ENCODE results near the gene BSG.

Gene BSG

DNA sequence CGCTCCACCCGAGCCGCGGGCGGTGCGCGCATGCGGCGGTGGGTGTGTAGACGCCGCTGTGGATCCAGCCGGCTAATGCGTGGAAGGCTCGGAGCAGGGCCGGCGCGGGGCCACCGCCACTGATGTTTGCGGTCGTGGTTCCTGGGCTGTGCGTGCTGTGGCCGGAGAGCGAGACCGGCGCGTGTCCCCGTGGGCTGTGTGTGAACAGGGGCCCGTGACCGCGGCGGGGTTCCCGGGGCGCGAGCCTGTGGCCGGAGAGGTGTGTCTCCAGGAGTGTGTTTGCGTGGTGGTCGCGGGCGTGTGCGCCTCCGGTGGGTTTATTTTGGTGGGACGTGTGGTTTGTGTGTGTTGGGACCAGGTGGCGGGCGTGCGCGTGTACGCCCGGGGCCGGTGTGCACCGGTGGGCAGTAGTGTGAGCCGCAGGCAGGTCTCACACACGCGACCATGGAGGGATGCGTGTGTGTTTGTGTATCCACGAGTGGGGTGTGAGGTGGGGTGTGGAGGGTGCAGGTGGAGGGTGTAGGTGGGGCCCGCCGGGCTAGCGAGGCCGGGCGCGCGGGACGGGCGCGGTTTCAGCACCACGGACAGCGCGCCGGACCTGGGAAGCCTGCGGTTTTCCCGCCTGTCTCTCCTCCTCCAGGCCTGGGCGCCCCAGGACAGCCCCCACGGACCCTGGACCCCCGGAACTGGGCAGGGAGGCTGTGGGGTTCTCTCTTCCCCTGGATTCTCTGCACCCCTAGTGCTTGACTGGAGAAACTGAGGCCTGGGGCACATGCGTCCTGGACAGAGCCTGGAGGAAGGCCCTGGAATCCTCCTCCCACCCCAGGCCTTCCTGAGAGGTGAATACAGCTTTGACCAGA lies 18.9 kb downstream of the BSG start:
- no CpG with 5 or more reads among the region's 75 CpGs for WGBS (ENCODE audit: extremely low coverage, insufficient coverage, insufficient read length)
- H3K4me1 ChIP-seq (ENCODE audit: control insufficient read depth in 1 of 2, insufficient read depth in 2 of 2, low read length in 2 of 2) = peaks cover 0 to 2% of the 10 kb centered on the region in 2 experiments
- H4K8ac ChIP-seq (ENCODE audit: low read depth, low read length) = no peak overlapping the region
- H2BK120ac ChIP-seq (ENCODE audit: insufficient read depth, low read length, poor library complexity) = no peak overlapping the region
- no peak overlapping the region for H3K27ac ChIP-seq (ENCODE audit: low read depth, low read length)
- H3K79me1 ChIP-seq (ENCODE audit: low read length) = no peaks in the 10 kb centered on the region
- peaks cover 9% of the 10 kb centered on the region for H3K9me3 ChIP-seq (ENCODE audit: insufficient read depth, low read depth, low read length)
- H3K14ac ChIP-seq (ENCODE audit: low read length) = no peak overlapping the region
- no peak overlapping the region for H2BK5ac ChIP-seq (ENCODE audit: low read depth, low read length, poor library complexity)
- no peak overlapping the region for H3K23ac ChIP-seq (ENCODE audit: low read length)
- no peak overlapping the region for H3K9ac ChIP-seq (ENCODE audit: low read length)
- no peak overlapping the region for H2AFZ ChIP-seq (ENCODE audit: insufficient read depth, low read length, poor library complexity)
- H2BK12ac ChIP-seq (ENCODE audit: low read length) = no peak overlapping the region
- no peaks in the 10 kb centered on the region for H3K36me3 ChIP-seq (ENCODE audit: control insufficient read depth in 1 of 2, insufficient read depth in 2 of 2, low read length in 2 of 2)
- H3K79me2 ChIP-seq (ENCODE audit: control insufficient read depth, insufficient read depth, low read length, poor library complexity) = no peaks in the 10 kb centered on the region
- no peak overlapping the region for H2AK5ac ChIP-seq (ENCODE audit: low read length)
- no peak overlapping the region for H4K12ac ChIP-seq (ENCODE audit: low read depth, low read length)
- no peak overlapping the region for H3K4ac ChIP-seq (ENCODE audit: low read depth, low read length)
- peak in 1 of 2 donors; percentile 58 for DNase-seq
- H3K4me3 ChIP-seq (ENCODE audit: low read depth, low read length) = no peak overlapping the region
- peaks cover 29% of the 10 kb centered on the region for H3K27me3 ChIP-seq (ENCODE audit: insufficient read depth, low read length)
- H3K4me2 ChIP-seq (ENCODE audit: low read length) = no peak overlapping the region
- H4K91ac ChIP-seq (ENCODE audit: low read depth, low read length) = no peak overlapping the region
- H3K18ac ChIP-seq (ENCODE audit: low read length) = no peak overlapping the region

DNA sequence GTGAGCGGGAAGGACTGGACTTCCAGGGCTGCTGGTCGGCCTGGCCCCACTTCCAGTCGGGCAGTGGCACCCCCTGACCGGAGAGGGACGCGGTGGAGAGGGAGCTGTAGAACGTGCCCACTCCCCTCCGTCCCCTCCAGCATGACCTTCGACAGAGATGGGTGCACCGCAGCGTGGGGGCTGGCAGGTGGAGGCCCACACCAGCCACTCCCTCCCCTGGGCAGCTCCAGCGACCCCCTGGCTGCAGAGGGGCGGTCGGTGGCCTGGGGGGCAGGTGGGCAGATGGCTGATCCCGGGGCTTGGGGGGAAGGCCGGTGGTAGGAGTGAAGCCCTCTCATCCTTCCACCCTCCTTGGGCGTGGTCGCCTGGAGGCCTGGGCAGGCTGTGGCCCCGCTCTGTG lies 19.7 kb downstream of the BSG start:
- no peaks in the 10 kb centered on the region for H3K79me1 ChIP-seq (ENCODE audit: low read length)
- no CpG with 5 or more reads among the region's 19 CpGs for WGBS (ENCODE audit: extremely low coverage, insufficient coverage, insufficient read length)
- H3K18ac ChIP-seq (ENCODE audit: low read length) = no peak overlapping the region
- H3K79me2 ChIP-seq (ENCODE audit: control insufficient read depth, insufficient read depth, low read length, poor library complexity) = no peaks in the 10 kb centered on the region
- no peak overlapping the region for H2AK5ac ChIP-seq (ENCODE audit: low read length)
- peaks cover 9% of the 10 kb centered on the region for H3K9me3 ChIP-seq (ENCODE audit: insufficient read depth, low read depth, low read length)
- H2BK12ac ChIP-seq (ENCODE audit: low read length) = no peak overlapping the region
- no peak for DNase-seq
- no peaks in the 10 kb centered on the region for H3K36me3 ChIP-seq (ENCODE audit: control insufficient read depth in 1 of 2, insufficient read depth in 2 of 2, low read length in 2 of 2)
- H3K14ac ChIP-seq (ENCODE audit: low read length) = no peak overlapping the region
- no peak overlapping the region for H4K91ac ChIP-seq (ENCODE audit: low read depth, low read length)
- peaks cover 0 to 2% of the 10 kb centered on the region in 2 experiments for H3K4me1 ChIP-seq (ENCODE audit: control insufficient read depth in 1 of 2, insufficient read depth in 2 of 2, low read length in 2 of 2)
- no peak overlapping the region for H3K4me2 ChIP-seq (ENCODE audit: low read length)
- no peak overlapping the region for H2AFZ ChIP-seq (ENCODE audit: insufficient read depth, low read length, poor library complexity)
- H2BK5ac ChIP-seq (ENCODE audit: low read depth, low read length, poor library complexity) = no peak overlapping the region
- H3K23ac ChIP-seq (ENCODE audit: low read length) = no peak overlapping the region
- no peak overlapping the region for H2BK120ac ChIP-seq (ENCODE audit: insufficient read depth, low read length, poor library complexity)
- H4K12ac ChIP-seq (ENCODE audit: low read depth, low read length) = no peak overlapping the region
- H3K27me3 ChIP-seq (ENCODE audit: insufficient read depth, low read length) = peaks cover 29% of the 10 kb centered on the region
- H3K4me3 ChIP-seq (ENCODE audit: low read depth, low read length) = no peak overlapping the region
- H3K9ac ChIP-seq (ENCODE audit: low read length) = no peak overlapping the region
- no peak overlapping the region for H3K4ac ChIP-seq (ENCODE audit: low read depth, low read length)
- H4K8ac ChIP-seq (ENCODE audit: low read depth, low read length) = no peak overlapping the region
- no peak overlapping the region for H3K27ac ChIP-seq (ENCODE audit: low read depth, low read length)

DNA sequence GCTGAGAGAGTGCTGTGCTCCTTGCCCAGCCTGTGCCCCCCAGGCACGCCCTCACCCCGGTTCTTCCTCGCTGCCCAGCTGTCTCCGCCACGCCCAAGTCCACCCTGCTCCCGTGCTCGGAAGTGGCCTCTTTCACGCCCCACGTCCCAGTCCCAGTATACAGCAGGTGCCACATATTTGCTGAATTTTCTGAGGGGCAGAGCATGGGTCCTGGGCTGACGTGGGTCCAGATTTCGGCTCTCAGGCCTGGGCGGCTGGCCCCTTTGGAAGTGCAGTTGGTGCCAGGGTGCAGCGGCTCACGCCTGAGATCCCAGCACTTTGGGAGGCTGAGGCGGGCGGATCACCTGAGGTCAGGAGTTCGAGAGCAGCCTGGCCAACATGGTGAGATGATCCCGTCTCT lies 20.7 kb downstream of the BSG start:
- Histone ChIP-seq H3K4me2 (ENCODE audit: low read length) (no peak overlapping the region), H3K4me1 (ENCODE audit: control insufficient read depth in 1 of 2, insufficient read depth in 2 of 2, low read length in 2 of 2) (peaks cover 0 to 2% of the 10 kb centered on the region in 2 experiments), H3K36me3 (ENCODE audit: control insufficient read depth in 1 of 2, insufficient read depth in 2 of 2, low read length in 2 of 2) (no peaks in the 10 kb centered on the region), H2AFZ (ENCODE audit: insufficient read depth, low read length, poor library complexity) (no peak overlapping the region), H3K18ac (ENCODE audit: low read length) (no peak overlapping the region), H4K91ac (ENCODE audit: low read depth, low read length) (no peak overlapping the region), H3K14ac (ENCODE audit: low read length) (no peak overlapping the region), H3K9me3 (ENCODE audit: insufficient read depth, low read depth, low read length) (peaks cover 9% of the 10 kb centered on the region), H2BK5ac (ENCODE audit: low read depth, low read length, poor library complexity) (no peak overlapping the region), H3K79me2 (ENCODE audit: control insufficient read depth, insufficient read depth, low read length, poor library complexity) (no peaks in the 10 kb centered on the region), H3K4me3 (ENCODE audit: low read depth, low read length) (no peak overlapping the region), H3K27me3 (ENCODE audit: insufficient read depth, low read length) (peaks cover 27% of the 10 kb centered on the region), H2BK12ac (ENCODE audit: low read length) (no peak overlapping the region), H3K4ac (ENCODE audit: low read depth, low read length) (no peak overlapping the region), H3K9ac (ENCODE audit: low read length) (no peak overlapping the region), H2BK120ac (ENCODE audit: insufficient read depth, low read length, poor library complexity) (no peak overlapping the region), H4K8ac (ENCODE audit: low read depth, low read length) (no peak overlapping the region), H2AK5ac (ENCODE audit: low read length) (no peak overlapping the region), H3K79me1 (ENCODE audit: low read length) (no peaks in the 10 kb centered on the region), H4K12ac (ENCODE audit: low read depth, low read length) (no peak overlapping the region), H3K27ac (ENCODE audit: low read depth, low read length) (no peak overlapping the region), H3K23ac (ENCODE audit: low read length) (no peak overlapping the region)
- WGBS (ENCODE audit: extremely low coverage, insufficient coverage, insufficient read length) = no CpG with 5 or more reads among the region's 18 CpGs
- no peak for DNase-seq

DNA sequence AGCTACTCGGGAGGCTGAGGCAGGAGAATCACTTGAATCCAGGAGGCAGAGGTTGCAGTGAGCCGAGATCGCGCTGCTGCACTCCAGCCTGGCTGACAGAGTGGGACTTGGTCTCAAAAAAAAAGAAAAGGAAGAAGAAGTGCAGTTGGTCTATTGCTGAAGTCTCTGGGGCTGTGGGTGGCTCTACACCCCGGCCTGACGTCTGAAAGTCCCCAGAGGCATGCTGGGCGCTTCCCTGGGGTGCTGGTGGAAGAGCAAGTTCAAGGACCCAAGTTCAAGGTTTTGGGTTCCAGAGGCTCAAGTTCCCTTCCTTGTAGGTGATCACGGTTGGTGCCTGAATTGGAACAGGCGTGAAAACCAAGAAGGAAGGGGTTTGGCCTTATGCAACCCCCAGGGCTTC lies 21.1 kb downstream of the BSG start:
- H2BK120ac ChIP-seq (ENCODE audit: insufficient read depth, low read length, poor library complexity) = no peak overlapping the region
- H2AK5ac ChIP-seq (ENCODE audit: low read length) = no peak overlapping the region
- H4K12ac ChIP-seq (ENCODE audit: low read depth, low read length) = no peak overlapping the region
- no peak overlapping the region for H3K23ac ChIP-seq (ENCODE audit: low read length)
- no peak overlapping the region for H4K91ac ChIP-seq (ENCODE audit: low read depth, low read length)
- peaks cover 23% of the 10 kb centered on the region for H3K27me3 ChIP-seq (ENCODE audit: insufficient read depth, low read length)
- H3K27ac ChIP-seq (ENCODE audit: low read depth, low read length) = no peak overlapping the region
- WGBS (ENCODE audit: extremely low coverage, insufficient coverage, insufficient read length) = no CpG with 5 or more reads among the region's 9 CpGs
- H3K79me2 ChIP-seq (ENCODE audit: control insufficient read depth, insufficient read depth, low read length, poor library complexity) = no peaks in the 10 kb centered on the region
- H3K36me3 ChIP-seq (ENCODE audit: control insufficient read depth in 1 of 2, insufficient read depth in 2 of 2, low read length in 2 of 2) = no peaks in the 10 kb centered on the region
- no peak overlapping the region for H3K4ac ChIP-seq (ENCODE audit: low read depth, low read length)
- no peak overlapping the region for H3K18ac ChIP-seq (ENCODE audit: low read length)
- H3K4me1 ChIP-seq (ENCODE audit: control insufficient read depth in 1 of 2, insufficient read depth in 2 of 2, low read length in 2 of 2) = peaks cover 0 to 2% of the 10 kb centered on the region in 2 experiments
- H2BK5ac ChIP-seq (ENCODE audit: low read depth, low read length, poor library complexity) = no peak overlapping the region
- no peak overlapping the region for H3K4me2 ChIP-seq (ENCODE audit: low read length)
- H3K14ac ChIP-seq (ENCODE audit: low read length) = no peak overlapping the region
- no peak overlapping the region for H2AFZ ChIP-seq (ENCODE audit: insufficient read depth, low read length, poor library complexity)
- DNase-seq = no peak
- no peak overlapping the region for H3K9ac ChIP-seq (ENCODE audit: low read length)
- no peak overlapping the region for H2BK12ac ChIP-seq (ENCODE audit: low read length)
- H4K8ac ChIP-seq (ENCODE audit: low read depth, low read length) = no peak overlapping the region
- H3K9me3 ChIP-seq (ENCODE audit: insufficient read depth, low read depth, low read length) = peaks cover 9% of the 10 kb centered on the region
- no peak overlapping the region for H3K4me3 ChIP-seq (ENCODE audit: low read depth, low read length)
- H3K79me1 ChIP-seq (ENCODE audit: low read length) = no peaks in the 10 kb centered on the region

All from trophoblast cell (in vitro differentiated cells and primary cell).